Stimulated activated effector memory CD8-positive, alpha-beta T cell treated with anti-CD3 and anti-CD28 coated beads, Interleukin-12 subunit alpha, Interleukin-12 subunit beta, amount 100 ng/mL, for 72 hours (primary cell): ENCODE results near the gene VGF.

Experiments
- ATAC-seq: fragments of 150-1000 bp; cut with Tn5 transposase; 2 replicates; pipeline ENCODE4 v1.10.0; 2021
- DNase-seq, 2 donors: peaks; one replicate each; pipeline ENCODE4 v3.0.0; 2021 to 2022; ENCODE audit warnings: low spot score in 2 of 2
- H3K27ac Mint-ChIP-seq: one replicate; pipeline ENCODE4 v1.8.0; 2022; ENCODE audit warnings: mild to moderate bottlenecking, mixed read lengths
- H3K36me3 Mint-ChIP-seq: one replicate; pipeline ENCODE4 v1.8.0; 2022; ENCODE audit warnings: mild to moderate bottlenecking, mixed read lengths
- H3K4me1 Mint-ChIP-seq: one replicate; pipeline ENCODE4 v1.8.0; 2022; ENCODE audit warnings: mixed read lengths
- H3K4me3 Mint-ChIP-seq: one replicate; pipeline ENCODE4 v1.8.0; 2022; ENCODE audit warnings: mild to moderate bottlenecking, mixed read lengths
- H3K9me3 Mint-ChIP-seq: one replicate; pipeline ENCODE4 v1.8.0; 2022; ENCODE audit warnings: mixed read lengths

Gene VGF

DNA sequence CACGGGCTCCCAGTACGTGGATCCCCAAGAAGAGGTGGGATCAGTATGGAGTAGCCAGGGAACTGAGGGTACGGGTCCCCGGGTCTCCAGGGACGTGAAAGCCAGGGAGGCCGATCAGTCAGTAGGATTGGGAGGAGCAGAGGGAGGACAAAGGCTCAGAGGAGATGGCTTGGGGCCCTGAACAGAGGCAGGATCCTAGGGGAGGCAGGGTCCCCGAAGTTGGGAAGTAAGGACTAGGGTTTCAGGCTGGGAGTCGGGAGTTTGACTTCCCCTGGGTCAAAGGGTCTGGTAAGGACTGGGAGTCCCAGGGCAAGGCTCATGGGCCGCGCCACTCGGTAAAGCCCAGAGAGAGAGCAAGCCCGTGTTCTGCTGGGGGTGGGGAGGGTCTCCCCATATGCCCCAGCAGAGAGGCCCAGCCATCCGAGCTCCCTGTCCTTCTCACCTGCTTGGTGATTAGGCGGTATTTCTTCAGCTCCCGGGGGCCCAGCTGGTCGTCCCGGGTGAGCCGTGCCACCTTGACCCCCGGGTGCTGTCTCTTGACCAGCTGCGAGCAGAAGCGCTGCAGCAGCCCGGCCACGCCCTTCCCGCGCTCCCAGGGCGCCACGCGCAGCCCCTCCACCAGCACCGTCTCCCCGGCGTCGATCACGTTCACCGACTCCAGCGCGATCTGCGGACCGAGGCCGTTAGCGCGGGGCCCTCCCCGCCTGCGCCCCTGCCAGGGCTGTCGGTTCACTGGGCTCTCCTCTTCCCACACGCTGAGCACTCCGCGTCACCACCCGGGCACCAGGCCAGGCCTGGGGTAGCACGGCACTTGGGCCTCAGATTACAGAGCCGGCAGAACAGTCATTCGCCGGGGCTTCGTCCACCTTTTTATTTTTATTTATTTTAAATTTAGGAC, 7.7 kb upstream of the VGF start:
- Mint-ChIP-seq H3K4me3 (peak overlapping the region; percentile 60), H3K36me3 (peaks cover 6% of the 10 kb centered on the region), H3K9me3 (no peaks in the 10 kb centered on the region)

DNA sequence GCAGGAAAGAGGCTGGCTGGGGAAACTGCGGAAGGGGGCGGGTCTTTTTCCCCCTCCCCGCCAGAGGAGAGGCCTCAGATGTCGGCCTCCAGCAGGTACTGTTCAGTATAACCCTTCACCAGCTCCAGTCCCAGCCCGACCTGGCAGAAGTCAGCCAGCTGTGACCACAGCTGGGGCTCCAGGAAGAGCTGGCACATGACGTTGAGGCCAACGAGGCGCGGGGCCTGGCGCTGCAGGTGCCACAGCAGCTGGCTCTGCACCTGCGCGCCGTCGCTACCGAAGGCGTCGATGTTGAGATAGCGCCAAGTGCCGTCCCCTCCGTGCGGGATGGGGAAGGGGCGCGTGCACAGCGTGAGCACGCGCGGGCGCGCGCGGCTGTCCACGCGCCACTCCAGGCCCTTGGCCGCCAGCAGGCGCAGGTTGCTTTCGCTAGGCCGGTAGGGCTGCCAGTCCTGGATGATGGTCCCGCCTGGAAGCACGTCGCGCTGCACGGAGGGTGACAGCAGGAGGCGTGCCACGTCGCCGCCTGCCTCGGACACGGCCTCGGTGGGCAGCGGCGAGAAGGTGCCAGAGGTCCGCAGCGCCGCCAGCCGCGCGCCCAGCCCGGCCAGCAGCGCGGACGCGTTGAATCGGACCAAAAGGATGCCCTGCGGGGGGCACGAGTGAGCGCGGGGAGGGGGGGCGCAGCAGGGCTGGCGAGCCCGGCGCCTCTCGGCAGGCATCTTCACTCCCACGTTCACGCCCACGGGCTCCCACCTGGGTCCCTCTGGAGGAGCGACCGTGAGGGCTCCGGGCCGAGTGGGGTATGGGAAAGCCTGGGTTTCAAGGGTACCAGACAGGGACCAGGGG, 6.9 kb upstream of the VGF start:
- Mint-ChIP-seq H3K9me3 (no peaks in the 10 kb centered on the region), H3K27ac (no peak overlapping the region), H3K4me1 (peaks cover 72% of the 10 kb centered on the region), H3K4me3 (peak overlapping the region; percentile 60), H3K36me3 (peaks cover 6% of the 10 kb centered on the region)
- DNase-seq (no peak), ATAC-seq (no peak)

More for the DNA sequence above, 7.7 kb upstream of the VGF start:
- H3K27ac Mint-ChIP-seq, result no peak overlapping the region
- peak; percentile 34 for ATAC-seq
- peaks cover 65% of the 10 kb centered on the region for H3K4me1 Mint-ChIP-seq
- no peak for DNase-seq

GRCh38 chr7:101171442-101171837, 6.1 kb upstream of the VGF start:
- DNase-seq, result no peak
- no peak for ATAC-seq
- H3K9me3 Mint-ChIP-seq, result no peaks in the 10 kb centered on the region
- peaks cover 6% of the 10 kb centered on the region for H3K36me3 Mint-ChIP-seq
- H3K4me3 Mint-ChIP-seq, result peak overlapping the region; percentile 34
- H3K27ac Mint-ChIP-seq, result no peak overlapping the region
- peaks cover 79% of the 10 kb centered on the region for H3K4me1 Mint-ChIP-seq

DNA sequence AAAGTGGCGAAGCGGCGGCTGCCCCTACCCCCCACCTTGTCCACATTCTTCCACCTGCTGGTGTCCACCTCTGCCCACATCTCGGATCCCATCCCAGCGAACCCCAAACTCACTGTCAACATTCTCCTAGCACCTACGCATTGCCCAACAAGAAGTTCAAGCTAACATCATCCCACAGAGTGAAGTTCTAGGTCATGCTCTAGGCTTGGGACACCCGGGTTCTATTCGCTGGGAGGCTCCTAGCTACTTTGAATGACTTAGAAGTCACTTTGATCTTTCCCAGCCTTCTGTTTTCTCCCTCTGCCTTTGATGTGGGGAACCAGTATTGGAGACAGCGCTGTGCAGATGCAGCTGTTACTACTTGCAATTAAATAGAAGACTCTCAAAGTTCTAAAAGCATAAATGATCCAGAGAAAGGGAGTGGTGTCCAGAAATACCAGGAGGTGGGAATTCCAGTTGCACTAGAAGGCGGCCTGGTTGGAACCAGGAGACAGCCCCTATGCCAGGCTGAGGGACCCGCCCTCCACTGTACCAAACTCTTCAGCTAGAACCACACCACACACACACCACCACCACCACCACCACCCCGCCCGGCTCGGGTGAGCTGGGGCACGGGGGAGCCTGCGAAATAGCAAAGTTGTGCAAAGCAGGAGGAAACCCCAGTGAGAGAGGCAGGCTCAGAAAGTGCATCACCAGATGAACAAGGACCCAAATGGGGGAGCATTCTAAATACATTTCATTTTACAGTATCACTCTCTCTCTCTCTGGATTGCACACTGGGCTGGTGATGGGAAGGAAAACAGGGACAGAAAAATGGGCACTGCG, 5.5 kb upstream of the VGF start:
- Mint-ChIP-seq H3K27ac (no peak overlapping the region), H3K4me3 (peak overlapping the region; percentile 34), H3K4me1 (peaks cover 85% of the 10 kb centered on the region), H3K36me3 (peaks cover 8% of the 10 kb centered on the region), H3K9me3 (no peaks in the 10 kb centered on the region)
- DNase-seq (no peak), ATAC-seq (no peak)

DNA sequence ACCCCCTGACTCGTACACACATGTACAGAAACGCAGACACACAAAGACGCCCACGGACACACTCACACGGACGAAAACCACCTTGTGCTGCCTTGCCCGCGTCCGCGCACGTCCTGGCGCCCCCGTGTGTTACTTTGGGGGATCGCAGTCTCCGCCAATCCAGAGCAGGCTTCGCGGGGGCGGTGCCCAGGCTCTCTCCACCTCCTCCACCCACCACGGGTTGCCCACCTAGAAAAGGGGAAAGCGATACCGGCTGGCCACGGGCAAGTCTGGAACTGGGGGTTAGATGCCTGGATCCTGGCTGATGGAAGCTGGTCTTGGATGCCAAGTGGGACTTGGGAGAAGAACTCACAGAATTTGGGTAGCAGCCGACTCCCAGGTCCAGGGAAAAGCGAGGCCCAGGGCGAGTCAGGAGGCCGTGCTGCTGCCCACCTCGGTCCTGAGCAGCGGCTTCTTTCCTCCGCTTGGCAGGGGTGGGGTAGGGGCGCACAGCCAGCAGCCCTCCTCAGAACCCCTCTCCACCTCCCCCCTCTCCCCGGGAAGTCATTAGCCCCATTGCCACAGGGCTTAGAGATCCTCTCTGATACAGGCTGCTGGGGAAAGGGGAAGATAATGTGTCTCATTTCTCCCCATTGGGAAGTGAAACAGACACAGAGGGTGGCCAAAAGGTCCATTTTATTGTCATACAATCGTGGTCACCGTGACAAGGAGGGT, 4.6 kb upstream of the VGF start:
- peaks cover 90% of the 10 kb centered on the region for H3K4me1 Mint-ChIP-seq
- no peaks in the 10 kb centered on the region for H3K9me3 Mint-ChIP-seq
- ATAC-seq (peak; percentile 55), DNase-seq (peak; percentile 84 to 94)
- no peak overlapping the region for H3K27ac Mint-ChIP-seq
- H3K36me3 Mint-ChIP-seq, result peaks cover 17% of the 10 kb centered on the region
- peak overlapping the region; percentile 58 for H3K4me3 Mint-ChIP-seq

- peaks cover 89% of the 10 kb centered on the region for H3K4me1 Mint-ChIP-seq
- DNase-seq (no peak), ATAC-seq (peak; percentile 2)
- peak overlapping the region; percentile 58 for H3K4me3 Mint-ChIP-seq
- peaks cover 21% of the 10 kb centered on the region for H3K36me3 Mint-ChIP-seq
- no peaks in the 10 kb centered on the region for H3K9me3 Mint-ChIP-seq
- no peak overlapping the region for H3K27ac Mint-ChIP-seq
These were observed 3.9 kb upstream of the VGF start for GRCh38 chr7:101169110-101169837.

- Mint-ChIP-seq H3K27ac (no peak overlapping the region), H3K4me1 (peaks cover 81% of the 10 kb centered on the region), H3K4me3 (peak overlapping the region; percentile 58), H3K9me3 (no peaks in the 10 kb centered on the region), H3K36me3 (peaks cover 23% of the 10 kb centered on the region)
- no peak for ATAC-seq
- no peak for DNase-seq
These were observed 3.2 kb upstream of the VGF start for GRCh38 chr7:101168412-101169049.

- Mint-ChIP-seq H3K4me1 (peaks cover 74% of the 10 kb centered on the region), H3K27ac (no peak overlapping the region), H3K36me3 (peaks cover 27% of the 10 kb centered on the region), H3K4me3 (peak overlapping the region; percentile 58), H3K9me3 (no peaks in the 10 kb centered on the region)
- ATAC-seq (no peak), DNase-seq (no peak)
These were observed 2.5 kb upstream of the VGF start for GRCh38 chr7:101167645-101168411.

- Mint-ChIP-seq H3K36me3 (peaks cover 27% of the 10 kb centered on the region), H3K4me3 (peak overlapping the region; percentile 89), H3K9me3 (no peaks in the 10 kb centered on the region), H3K27ac (no peak overlapping the region), H3K4me1 (peaks cover 71% of the 10 kb centered on the region)
- no peak for ATAC-seq
- DNase-seq, result no peak
These were observed 1.7 kb upstream of the VGF start for GRCh38 chr7:101166909-101167644.

- DNase-seq, result no peak
- no peak for ATAC-seq
- Mint-ChIP-seq H3K4me3 (peak overlapping the region; percentile 89), H3K36me3 (peaks cover 27% of the 10 kb centered on the region), H3K27ac (no peak overlapping the region), H3K4me1 (peaks cover 66% of the 10 kb centered on the region), H3K9me3 (no peaks in the 10 kb centered on the region)
These were observed 1.2 kb upstream of the VGF start for GRCh38 chr7:101166648-101166908.

GRCh38 chr7:101165958-101166647, 734 bp upstream of the VGF start:
- H3K9me3 Mint-ChIP-seq, result no peaks in the 10 kb centered on the region
- ATAC-seq (no peak), DNase-seq (no peak)
- H3K36me3 Mint-ChIP-seq, result peaks cover 27% of the 10 kb centered on the region
- H3K27ac Mint-ChIP-seq, result peak overlapping the region; percentile 86
- peaks cover 62% of the 10 kb centered on the region for H3K4me1 Mint-ChIP-seq
- peak overlapping the region; percentile 89 for H3K4me3 Mint-ChIP-seq

GRCh38 chr7:101164071-101164840, 1.1 kb downstream of the VGF start:
- Mint-ChIP-seq H3K36me3 (peaks cover 38% of the 10 kb centered on the region), H3K4me3 (peak overlapping the region; percentile 89), H3K9me3 (no peaks in the 10 kb centered on the region), H3K4me1 (peaks cover 45% of the 10 kb centered on the region), H3K27ac (no peak overlapping the region)
- ATAC-seq, result no peak
- no peak for DNase-seq
